Neuron (in vitro differentiated cells): ENCODE measurements around the gene TSACC.
A peak's percentile ranks its signal among the peaks of the same experiment; 100 is the strongest.
"Not testable (repeated sequence)": the region's sequence is repeated elsewhere in the genome, so short reads cannot be mapped to it uniquely, and the experiment has no call there.

ENCODE experiments used
- H2AFZ ChIP-seq: one replicate; pipeline ENCODE4 v1.6.1; 2013; ENCODE audit warnings: low read depth, mild to moderate bottlenecking, inconsistent platforms, low read length, moderate library complexity
- H3K27me3 ChIP-seq: one replicate; pipeline ENCODE4 v1.6.1; 2013; ENCODE audit warnings: low read length; ENCODE audit not compliant: insufficient read depth
- H3K36me3 ChIP-seq: one replicate; pipeline ENCODE4 v1.6.1; 2013; ENCODE audit warnings: low read length; ENCODE audit not compliant: insufficient read depth
- H3K4me1 ChIP-seq: one replicate; pipeline ENCODE4 v1.6.1; 2013; ENCODE audit warnings: low read length; ENCODE audit not compliant: insufficient read depth
- H3K4me3 ChIP-seq: 2 replicates; pipeline ENCODE4 v1.5.1; 2013; ENCODE audit warnings: mild to moderate bottlenecking, low read length, moderate library complexity
- H3K9me3 ChIP-seq: one replicate; pipeline ENCODE4 v1.6.1; 2013; ENCODE audit warnings: low read length

The TSACC gene

GRCh38 chr1:156319664-156320063, 18.7 kb upstream of the TSACC start:
- Histone ChIP-seq H2AFZ (no peak overlapping the region), H3K36me3 (peaks cover 88% of the 10 kb centered on the region), H3K4me3 (no peak overlapping the region), H3K4me1 (no peaks in the 10 kb centered on the region), H3K9me3 (no peaks in the 10 kb centered on the region), H3K27me3 (no peaks in the 10 kb centered on the region)

- Histone ChIP-seq H3K36me3 (peaks cover 89% of the 10 kb centered on the region), H3K4me3 (no peak overlapping the region), H2AFZ (no peak overlapping the region), H3K9me3 (no peaks in the 10 kb centered on the region), H3K27me3 (no peaks in the 10 kb centered on the region), H3K4me1 (no peaks in the 10 kb centered on the region)
Observed at GRCh38 chr1:156320560-156320959, 17.8 kb upstream of the TSACC start.

- not testable (repeated sequence) for H3K9me3 ChIP-seq, H3K4me1 ChIP-seq, H3K4me3 ChIP-seq, H3K27me3 ChIP-seq, H2AFZ ChIP-seq
- peaks cover 77% of the 10 kb centered on the region for H3K36me3 ChIP-seq
Observed at GRCh38 chr1:156323179-156323578, 15.1 kb upstream of the TSACC start.

GRCh38 chr1:156336242-156336641, 2.1 kb upstream of the TSACC start:
- H3K4me3 ChIP-seq, result peak overlapping the region; percentile 69
- H3K36me3 ChIP-seq, result peaks cover 45% of the 10 kb centered on the region
- peaks cover 15% of the 10 kb centered on the region for H3K4me1 ChIP-seq
- H3K27me3 ChIP-seq, result no peaks in the 10 kb centered on the region
- H3K9me3 ChIP-seq, result no peaks in the 10 kb centered on the region
- no peak overlapping the region for H2AFZ ChIP-seq

GRCh38 chr1:156337052-156337887, 1.1 kb upstream of the TSACC start:
- H3K36me3 ChIP-seq, result peaks cover 39% of the 10 kb centered on the region
- H3K27me3 ChIP-seq, result no peaks in the 10 kb centered on the region
- peak overlapping the region; percentile 7 for H2AFZ ChIP-seq
- peak overlapping the region; percentile 69 for H3K4me3 ChIP-seq
- no peaks in the 10 kb centered on the region for H3K9me3 ChIP-seq
- peaks cover 15% of the 10 kb centered on the region for H3K4me1 ChIP-seq

- H3K36me3 ChIP-seq, result peaks cover 33% of the 10 kb centered on the region
- H3K9me3 ChIP-seq, result no peaks in the 10 kb centered on the region
- H3K4me3 ChIP-seq, result peak overlapping the region; percentile 69
- no peaks in the 10 kb centered on the region for H3K27me3 ChIP-seq
- peaks cover 15% of the 10 kb centered on the region for H3K4me1 ChIP-seq
- H2AFZ ChIP-seq, result peak overlapping the region; percentile 7
Observed at GRCh38 chr1:156337888-156338179, 492 bp upstream of the TSACC start.

GRCh38 chr1:156342166-156342955, 4.0 kb downstream of the TSACC start:
- Histone ChIP-seq H3K9me3 (no peaks in the 10 kb centered on the region), H3K4me3 (no peak overlapping the region), H3K4me1 (no peaks in the 10 kb centered on the region), H3K36me3 (no peaks in the 10 kb centered on the region), H2AFZ (no peak overlapping the region), H3K27me3 (peaks cover 8% of the 10 kb centered on the region)

GRCh38 chr1:156344409-156344808, 6.1 kb downstream of the TSACC start:
- no peak overlapping the region for H2AFZ ChIP-seq
- H3K4me3 ChIP-seq, result no peak overlapping the region
- H3K4me1 ChIP-seq, result no peaks in the 10 kb centered on the region
- no peaks in the 10 kb centered on the region for H3K36me3 ChIP-seq
- no peaks in the 10 kb centered on the region for H3K9me3 ChIP-seq
- H3K27me3 ChIP-seq, result peaks cover 8% of the 10 kb centered on the region

GRCh38 chr1:156346035-156346434, 7.7 kb downstream of the TSACC start:
- not testable (repeated sequence) for H3K9me3 ChIP-seq, H3K36me3 ChIP-seq, H3K4me3 ChIP-seq, H2AFZ ChIP-seq, H3K4me1 ChIP-seq, H3K27me3 ChIP-seq

- H2AFZ ChIP-seq, result no peak overlapping the region
- H3K27me3 ChIP-seq, result peaks cover 11% of the 10 kb centered on the region
- no peak overlapping the region for H3K4me3 ChIP-seq
- no peaks in the 10 kb centered on the region for H3K36me3 ChIP-seq
- H3K9me3 ChIP-seq, result no peaks in the 10 kb centered on the region
- no peaks in the 10 kb centered on the region for H3K4me1 ChIP-seq
Observed at GRCh38 chr1:156346636-156347035, 8.3 kb downstream of the TSACC start.

- no peaks in the 10 kb centered on the region for H3K9me3 ChIP-seq
- H3K4me3 ChIP-seq, result no peak overlapping the region
- no peaks in the 10 kb centered on the region for H3K4me1 ChIP-seq
- H2AFZ ChIP-seq, result no peak overlapping the region
- H3K36me3 ChIP-seq, result no peaks in the 10 kb centered on the region
- H3K27me3 ChIP-seq, result peaks cover 11% of the 10 kb centered on the region
Observed at GRCh38 chr1:156347331-156347730, 9.0 kb downstream of the TSACC start.

- not testable (repeated sequence) for H3K4me3 ChIP-seq, H3K4me1 ChIP-seq, H2AFZ ChIP-seq, H3K36me3 ChIP-seq, H3K9me3 ChIP-seq
- H3K27me3 ChIP-seq, result peaks cover 12% of the 10 kb centered on the region
Observed at GRCh38 chr1:156352481-156352880, 14.2 kb downstream of the TSACC start.

- Histone ChIP-seq H3K9me3 (peaks cover 1% of the 10 kb centered on the region), H2AFZ (no peak overlapping the region), H3K36me3 (no peaks in the 10 kb centered on the region), H3K4me3 (no peak overlapping the region), H3K4me1 (peaks cover 18% of the 10 kb centered on the region), H3K27me3 (peaks cover 12% of the 10 kb centered on the region)
Observed at GRCh38 chr1:156356262-156356874, 18.0 kb downstream of the TSACC start.
